BJ (cell line): Measurements from ENCODE around the gene UMAD1. TPM values are rescaled to one million over a fixed set of nuclear protein-coding genes. Genes with fewer than 3 reads are reported as not detected.
"Not testable (repeated sequence)": the region's sequence is repeated elsewhere in the genome, so short reads cannot be mapped to it uniquely, and the experiment has no call there.

Experiments used
- CTCF ChIA-PET: fragments of 350-600 bp; formaldehyde crosslinking; extraction: SDS; loops from one replicate; lab custom pipeline; 2021; ENCODE audit warnings: antibody characterized with exemption, inconsistent platforms; lab: Yijun Ruan, JAX
- POLR2A ChIA-PET: fragments of 300-600 bp; sonication (Branson Sonifier 250); formaldehyde crosslinking; extraction: SDS; loops from one replicate; lab custom pipeline; 2021; ENCODE audit warnings: antibody characterized with exemption; lab: Charles Lee
- DNase-seq: peaks from one replicate; pipeline ENCODE4 v3.0.0-alpha.2; 2011; ENCODE audit warnings: low read depth
- H3K27me3 ChIP-seq: 2 replicates; pipeline ENCODE4 v1.6.0; 2011; ENCODE audit warnings: low read length; ENCODE audit not compliant: control insufficient read depth, insufficient read depth
- H3K36me3 ChIP-seq: 2 replicates; pipeline ENCODE4 v1.5.1; 2011; ENCODE audit warnings: low read length; ENCODE audit not compliant: control insufficient read depth, insufficient read depth
- H3K4me3 ChIP-seq: 2 replicates; pipeline ENCODE4 v1.5.1; 2011; ENCODE audit warnings: low read depth, mild to moderate bottlenecking, control low read depth, low read length
- CTCF ChIP-seq: IDR thresholded peaks from 2 replicates; pipeline ENCODE4 v1.5.1; 2011; ENCODE audit warnings: low read depth, mild to moderate bottlenecking, control low read depth, inconsistent platforms, low read length, moderate library complexity; ENCODE audit not compliant: insufficient read depth
- polyA plus RNA-seq: library from polyadenylated mRNA; depleted of rRNA; stranded (reverse); fragments of >200 nt; gene quantifications from 2 replicates; pipeline ENCODE4 v1.2.3, GENCODE V29; 2011

Gene UMAD1
- polyA plus RNA-seq, 1 experiment = 10.1 TPM

GRCh38 chr7:7670490-7670889 is 29.9 kb downstream of the UMAD1 start:
- H3K4me3 ChIP-seq = no peak overlapping the region
- CTCF ChIA-PET = no interaction called here
- no peak for DNase-seq
- no peaks in the 10 kb centered on the region for H3K27me3 ChIP-seq
- TF ChIP-seq CTCF = no peak
- H3K36me3 ChIP-seq = no peaks in the 10 kb centered on the region
- POLR2A ChIA-PET = no interaction called here

- H3K4me3 ChIP-seq = no peak overlapping the region
- DNase-seq = no peak
- ChIA-PET CTCF (no interaction called here), POLR2A (no interaction called here)
- H3K27me3 ChIP-seq = no peaks in the 10 kb centered on the region
- H3K36me3 ChIP-seq = peaks cover 2% of the 10 kb centered on the region; the same call in 1 of the 2 replicates
- no peak for TF ChIP-seq CTCF
Observed at GRCh38 chr7:7671361-7671760, 30.8 kb downstream of the UMAD1 start.

DNA sequence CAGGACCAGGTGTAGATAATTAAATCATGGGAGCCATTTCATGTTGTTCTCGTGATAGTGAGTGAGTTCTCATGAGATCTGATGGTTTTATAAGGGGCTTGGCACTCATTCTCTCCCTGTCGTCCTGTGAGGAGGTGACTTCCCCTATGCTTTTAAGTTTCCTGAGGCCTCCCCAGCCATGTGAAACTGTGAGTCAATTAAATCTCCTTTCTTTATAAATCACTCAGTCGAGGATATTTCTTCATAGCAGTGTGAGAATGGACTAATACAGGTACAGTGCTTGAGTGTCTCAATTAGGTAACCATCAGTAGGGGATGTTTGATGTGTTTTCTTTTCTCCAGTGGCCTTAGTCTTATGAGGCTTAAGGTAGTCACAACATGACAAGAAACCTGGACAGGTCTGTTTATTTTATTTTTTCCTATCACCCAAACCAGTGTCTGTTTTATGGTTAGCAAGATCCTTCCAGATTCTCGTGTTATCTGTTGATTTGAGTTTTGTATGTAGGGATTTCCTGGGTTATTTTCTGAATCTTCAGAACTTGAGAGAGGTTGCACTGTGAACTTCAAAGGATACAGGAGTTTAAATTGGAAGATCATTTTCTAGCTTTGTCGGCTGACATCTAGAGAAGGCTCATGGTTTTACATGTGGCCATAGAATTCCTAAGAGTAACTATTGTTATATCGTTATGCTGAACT is 32.1 kb downstream of the UMAD1 start:
- ChIA-PET POLR2A (no interaction called here), CTCF (no interaction called here)
- Histone ChIP-seq H3K27me3 (no peaks in the 10 kb centered on the region), H3K4me3 (no peak overlapping the region), H3K36me3 (peaks cover 2% of the 10 kb centered on the region; the same call in 1 of the 2 replicates)
- no peak for TF ChIP-seq CTCF
- no peak for DNase-seq

DNA sequence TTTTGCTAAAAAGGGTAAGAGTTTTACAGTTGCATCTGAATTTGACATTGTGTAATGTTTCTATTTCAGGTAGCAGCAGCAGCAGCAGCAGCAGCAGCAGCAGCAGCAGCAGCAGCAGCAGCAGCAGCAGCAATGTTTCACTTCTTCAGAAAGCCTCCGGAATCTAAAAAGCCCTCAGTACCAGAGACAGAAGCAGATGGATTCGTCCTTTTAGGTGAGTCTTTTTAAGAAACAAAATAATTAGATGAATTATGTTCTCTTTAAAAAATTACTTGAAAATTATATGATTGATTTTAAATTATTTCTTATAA is 32.6 kb downstream of the UMAD1 start:
- Histone ChIP-seq H3K4me3 (no peak overlapping the region), H3K36me3 (peaks cover 2% of the 10 kb centered on the region; the same call in 1 of the 2 replicates), H3K27me3 (no peaks in the 10 kb centered on the region)
- ChIA-PET CTCF (no interaction called here), POLR2A (no interaction called here)
- DNase-seq = no peak
- no peak for TF ChIP-seq CTCF

GRCh38 chr7:7675686-7676085 is 35.1 kb downstream of the UMAD1 start:
- peaks cover 2% of the 10 kb centered on the region; the same call in 1 of the 2 replicates for H3K36me3 ChIP-seq
- H3K4me3 ChIP-seq = no peak overlapping the region
- no peaks in the 10 kb centered on the region for H3K27me3 ChIP-seq
- POLR2A ChIA-PET = no interaction called here
- no peak for DNase-seq
- CTCF ChIA-PET = interaction anchor here (0.8 kb wide), 1 partner anchor 542 kb away, joined by 3 read pairs; no protein-coding TSS in a partner anchor
- TF ChIP-seq CTCF = no peak

DNA sequence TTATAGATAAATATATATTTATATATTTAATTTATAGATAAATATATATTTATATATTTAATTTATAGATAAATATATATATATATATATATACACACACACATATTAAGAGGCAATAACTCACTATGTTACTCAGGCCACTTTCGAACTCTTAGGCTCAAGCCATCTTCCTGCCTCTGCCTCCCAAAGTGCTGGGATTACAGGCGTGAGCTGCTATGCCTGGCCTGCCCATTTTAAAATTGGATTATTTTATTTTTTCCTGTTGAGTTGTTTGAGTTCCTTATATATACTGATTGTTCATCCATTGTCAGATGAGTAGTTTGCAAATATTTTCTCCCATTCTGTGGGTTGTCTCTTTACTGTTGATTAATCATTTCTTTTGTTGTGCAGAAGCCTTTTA is 39.1 kb downstream of the UMAD1 start:
- H3K27me3 ChIP-seq, DNase-seq, H3K4me3 ChIP-seq, POLR2A ChIA-PET, H3K36me3 ChIP-seq: not testable (repeated sequence)
- CTCF ChIA-PET = interaction anchor here (2.4 to 3.6 kb wide), 2 partner anchors 80 to 510 kb away, joined by 9 to 45 read pairs; no protein-coding TSS in a partner anchor
